IMR-90 (cell line): Measurements from ENCODE around the gene CYP2W1. TPM values are rescaled to one million over a fixed set of nuclear protein-coding genes. Genes with fewer than 3 reads are reported as not detected.

ENCODE experiments used
- ATAC-seq: fragments of 200-7000 bp; cut with Tn5 transposase; 2 replicates; pipeline ENCODE4 v1.9.1; 2020; ENCODE audit warnings: low read depth, mild to moderate bottlenecking, moderate library complexity
- BruUV-seq: library from RNA; stranded (reverse); fragments of 400-500 nt; replicated peaks from 2 replicates; lab custom pipeline; 2021; lab: Mats Ljungman, UMichigan
- CTCF ChIA-PET: fragments of 300-600 bp; formaldehyde crosslinking; extraction: SDS; loops from one replicate; lab custom pipeline; 2021; ENCODE audit warnings: antibody characterized with exemption; lab: Yijun Ruan, JAX
- POLR2A ChIA-PET: fragments of 300-600 bp; sonication (Branson Sonifier 250); formaldehyde crosslinking; loops from one replicate; lab custom pipeline; 2022; ENCODE audit warnings: antibody characterized with exemption; ENCODE audit not compliant: unreplicated experiment; lab: Charles Lee
- DNase-seq: peaks from one replicate; pipeline ENCODE4 v3.0.0; 2013
- H2AFZ ChIP-seq: replicated peaks from 2 replicates; pipeline ENCODE3; 2013; ENCODE audit warnings: low read length, mild to moderate bottlenecking; ENCODE audit not compliant: poor library complexity
- H2AK5ac ChIP-seq: 2 replicates; pipeline ENCODE4 v1.6.1; 2013; ENCODE audit warnings: low read depth, low read length, inconsistent platforms
- H2AK9ac ChIP-seq: replicated peaks from 2 replicates; pipeline ENCODE3; 2013; ENCODE audit warnings: mild to moderate bottlenecking, low read depth, low read length, moderate library complexity; ENCODE audit not compliant: poor library complexity
- H2BK120ac ChIP-seq: 2 replicates; pipeline ENCODE4 v1.6.1; 2013; ENCODE audit warnings: low read depth, low read length, inconsistent platforms
- H2BK15ac ChIP-seq: 3 replicates; pipeline ENCODE4 v1.6.1; 2013; ENCODE audit warnings: low read depth, low read length, inconsistent platforms
- H2BK20ac ChIP-seq: 2 replicates; pipeline ENCODE4 v1.6.1; 2013; ENCODE audit warnings: low read depth, mild to moderate bottlenecking, inconsistent platforms, low read length, moderate library complexity
- H2BK5ac ChIP-seq: 2 replicates; pipeline ENCODE4 v1.6.1; 2013; ENCODE audit warnings: mild to moderate bottlenecking, low read depth, low read length, inconsistent platforms; ENCODE audit not compliant: poor library complexity, severe bottlenecking
- H3K14ac ChIP-seq: replicated peaks from 2 replicates; pipeline ENCODE4 v1.6.1; 2013; ENCODE audit warnings: low read depth, low read length, inconsistent platforms
- H3K18ac ChIP-seq: 2 replicates; pipeline ENCODE4 v1.6.1; 2013; ENCODE audit warnings: low read depth, low read length, control low read depth
- H3K23ac ChIP-seq: 2 replicates; pipeline ENCODE4 v1.6.1; 2013; ENCODE audit warnings: low read depth, low read length, inconsistent platforms
- H3K27ac ChIP-seq: 2 replicates; pipeline ENCODE4 v1.5.1; 2013; ENCODE audit warnings: mild to moderate bottlenecking, control low read depth, low read length; ENCODE audit not compliant: insufficient read depth
- H3K27me3 ChIP-seq: 2 replicates; pipeline ENCODE4 v1.6.1; 2013; ENCODE audit warnings: low read length; ENCODE audit not compliant: control insufficient read depth, insufficient read depth
- H3K36me3 ChIP-seq: 2 replicates; pipeline ENCODE4 v1.6.1; 2013; ENCODE audit warnings: low read length, mixed read lengths; ENCODE audit not compliant: control insufficient read depth, insufficient read depth
- H3K4ac ChIP-seq: 2 replicates; pipeline ENCODE4 v1.6.1; 2013; ENCODE audit warnings: low read depth, low read length, inconsistent platforms
- H3K4me1 ChIP-seq: 2 replicates; pipeline ENCODE4 v1.6.1; 2013; ENCODE audit warnings: low read length, mixed read lengths; ENCODE audit not compliant: control insufficient read depth, insufficient read depth
- H3K4me2 ChIP-seq: 2 replicates; pipeline ENCODE4 v1.6.1; 2013; ENCODE audit warnings: low read depth, mild to moderate bottlenecking, control low read depth, low read length, moderate library complexity
- H3K4me3 ChIP-seq: 2 replicates; pipeline ENCODE4 v1.5.1; 2013; ENCODE audit warnings: low read depth, mild to moderate bottlenecking, control low read depth, low read length, moderate library complexity; ENCODE audit not compliant: insufficient read depth
- H3K56ac ChIP-seq: 2 replicates; pipeline ENCODE4 v1.6.1; 2013; ENCODE audit warnings: low read length, inconsistent platforms; ENCODE audit not compliant: insufficient read depth; ENCODE audit errors: extremely low read depth
- H3K79me1 ChIP-seq, 2 experiments: 2 replicates each; pipeline ENCODE4 v1.6.1; 2013; ENCODE audit warnings: low read length in 2 of 2, inconsistent platforms in 1 of 2, low read depth in 1 of 2
- H3K9ac ChIP-seq: 2 replicates; pipeline ENCODE4 v1.6.1; 2013; ENCODE audit warnings: low read depth, low read length, control low read depth
- H3K9me1 ChIP-seq: 2 replicates; pipeline ENCODE4 v1.6.1; 2013; ENCODE audit warnings: low read length, inconsistent platforms; ENCODE audit not compliant: insufficient read depth
- H3K9me3 ChIP-seq: 2 replicates; pipeline ENCODE4 v1.6.1; 2013; ENCODE audit warnings: low read length; ENCODE audit not compliant: control insufficient read depth, insufficient read depth
- H4K20me1 ChIP-seq: 2 replicates; pipeline ENCODE4 v1.6.1; 2013; ENCODE audit warnings: low read length, inconsistent platforms; ENCODE audit not compliant: insufficient read depth
- H4K5ac ChIP-seq: 2 replicates; pipeline ENCODE4 v1.6.1; 2013; ENCODE audit warnings: mild to moderate bottlenecking, low read depth, low read length, control low read depth
- H4K8ac ChIP-seq, 2 experiments: 2 replicates each; pipeline ENCODE4 v1.6.1; 2013; ENCODE audit warnings: low read depth in 2 of 2, low read length in 2 of 2, control low read depth in 1 of 2, inconsistent platforms in 1 of 2
- H4K91ac ChIP-seq: 2 replicates; pipeline ENCODE4 v1.6.1; 2013; ENCODE audit warnings: low read depth, low read length, inconsistent platforms; ENCODE audit not compliant: insufficient read depth
- BHLHE40 ChIP-seq: fragments of 150-350 bp; IDR thresholded peaks from 2 replicates; pipeline ENCODE4 v1.6.1; 2016; ENCODE audit warnings: mild to moderate bottlenecking, low read depth, low read length
- CEBPB ChIP-seq: IDR thresholded peaks from 2 replicates; pipeline ENCODE4 v1.6.1; 2012; ENCODE audit warnings: low read depth, low read length, improper control_type of control experiment
- CHD1 ChIP-seq: IDR thresholded peaks from 2 replicates; pipeline ENCODE4 v1.6.1; 2012; ENCODE audit warnings: low read depth, low read length, improper control_type of control experiment
- FOS ChIP-seq: fragments of 150-350 bp; IDR thresholded peaks from 2 replicates; pipeline ENCODE4 v1.6.1; 2016; ENCODE audit warnings: low read depth, low read length
- MAFK ChIP-seq: IDR thresholded peaks from 2 replicates; pipeline ENCODE4 v1.6.1; 2012; ENCODE audit warnings: low read depth, low read length, improper control_type of control experiment
- MAZ ChIP-seq: IDR thresholded peaks from 2 replicates; pipeline ENCODE4 v1.6.1; 2012; ENCODE audit warnings: low read depth, mild to moderate bottlenecking, low read length, improper control_type of control experiment, moderate library complexity, borderline replicate concordance
- MXI1 ChIP-seq: IDR thresholded peaks from 2 replicates; pipeline ENCODE4 v1.6.1; 2012; ENCODE audit warnings: low read depth, mild to moderate bottlenecking, low read length, moderate library complexity, borderline replicate concordance
- NFE2L2 ChIP-seq: fragments of 150-350 bp; IDR thresholded peaks from 2 replicates; pipeline ENCODE4 v1.6.1; 2016; ENCODE audit warnings: low read depth, mild to moderate bottlenecking, low read length
- POLR2A ChIP-seq: IDR thresholded peaks from 2 replicates; pipeline ENCODE4 v1.6.1; 2012; ENCODE audit warnings: mild to moderate bottlenecking, low read depth, low read length
- RAD21 ChIP-seq: IDR thresholded peaks from 2 replicates; pipeline ENCODE4 v1.6.1; 2012; ENCODE audit warnings: low read length, improper control_type of control experiment
- RCOR1 ChIP-seq: IDR thresholded peaks from 2 replicates; pipeline ENCODE4 v1.6.1; 2012; ENCODE audit warnings: mild to moderate bottlenecking, low read length, improper control_type of control experiment; ENCODE audit not compliant: insufficient replicate concordance
- RFX5 ChIP-seq: IDR thresholded peaks from 2 replicates; pipeline ENCODE4 v1.8.0; 2012; ENCODE audit warnings: low read depth, mild to moderate bottlenecking, low read length, moderate library complexity
- SMC3 ChIP-seq: fragments of 150-350 bp; IDR thresholded peaks from 2 replicates; pipeline ENCODE4 v1.6.1; 2016; ENCODE audit warnings: low read depth, mild to moderate bottlenecking, antibody characterized with exemption, low read length, moderate library complexity
- WGBS, 2 experiments: methylation state at CpG; one replicate each; pipeline versions ENCODE4 v1.1.5 to v1.1.7; 2013; ENCODE audit warnings: missing lambda C conversion rate in 2 of 2; ENCODE audit not compliant: insufficient read length in 1 of 2; ENCODE audit errors: extremely low coverage in 2 of 2; 5-methylcytosine and 5-hydroxymethylcytosine counted together
- dilution Hi-C: fragments of 300-500 bp; cut with HindIII; formaldehyde crosslinking; loops from one replicate; pipeline ENCODE4 v1.14.3; 2018; ENCODE audit warnings: low sequenced_read_pairs; ENCODE audit not compliant: unreplicated experiment
- in situ Hi-C: fragments of 300-500 bp; cut with MboI; formaldehyde crosslinking; loops from 3 replicates; pipeline ENCODE4 v1.14.3; 2019; ENCODE audit warnings: low sequenced_read_pairs, inconsistent platforms, mixed read lengths
- intact Hi-C: fragments of 100-400 bp; cut with micrococcal nuclease; formaldehyde crosslinking; loops from 2 replicates; pipeline ENCODE4 v1.10.0; 2022
- polyA plus RNA-seq, 3 experiments: library from polyadenylated mRNA; depleted of rRNA; stranded (reverse); fragments of >200 nt; gene quantifications; 2 replicates each; pipeline ENCODE4 v1.2.3, GENCODE V29; 2012; ENCODE audit warnings: low replicate concordance in 1 of 3
- total RNA-seq: library from RNA; depleted of rRNA; stranded (reverse); fragments of >200 nt; gene quantifications from 2 replicates; pipeline ENCODE4 v1.2.3, GENCODE V29; 2012
- TF ChIP-seq, protein P1 (sequence below): fragments of 150-350 bp; IDR thresholded peaks from 2 replicates; pipeline ENCODE4 v1.6.1; 2016; ENCODE audit warnings: low read depth, mild to moderate bottlenecking, low read length, moderate library complexity, borderline replicate concordance
- TF ChIP-seq, protein P2 (sequence below): fragments of 150-350 bp; IDR thresholded peaks from 2 replicates; pipeline ENCODE4 v1.6.1; 2017; ENCODE audit warnings: mild to moderate bottlenecking, antibody characterized with exemption, low read length, low read depth
- TF ChIP-seq, protein P3 (sequence below): conservative IDR thresholded peaks from 2 replicates; pipeline ENCODE4 v1.5.1; 2012; ENCODE audit warnings: mild to moderate bottlenecking, low read depth, low read length, improper control_type of control experiment

CYP2W1 gene
- total and polyA plus RNA-seq, 2 of the 4 experiments (the other 2 are of a cell fraction), result not detected

GRCh38 chr7:951881-952547 lies 31.0 kb upstream of the CYP2W1 start:
- Histone ChIP-seq H2BK20ac (no peak overlapping the region), H3K9me3 (no peaks in the 10 kb centered on the region), H3K27me3 (peaks cover 16% of the 10 kb centered on the region; the same call in 1 of the 2 replicates), H3K9me1 (no peaks in the 10 kb centered on the region), H3K18ac (no peak overlapping the region), H3K14ac (no peak overlapping the region), H3K27ac (no peak overlapping the region), H2BK15ac (no peak overlapping the region), H2AK9ac (peak overlapping the region; percentile 39), H3K9ac (no peak overlapping the region), H3K4ac (no peak overlapping the region), H3K4me3 (no peak overlapping the region), H4K91ac (no peak overlapping the region), H3K56ac (no peak overlapping the region), H3K4me2 (no peak overlapping the region), H2BK120ac (no peak overlapping the region), H4K20me1 (peaks cover 3% of the 10 kb centered on the region; the same call in 1 of the 2 replicates), H2AK5ac (no peak overlapping the region), H4K8ac (no peak overlapping the region), H3K79me1 (no peaks in the 10 kb centered on the region; a peak in 1 of 4 replicates), H3K23ac (no peak overlapping the region), H3K4me1 (no peaks in the 10 kb centered on the region; the same call in 1 of the 2 replicates), H3K36me3 (no peaks in the 10 kb centered on the region), H2AFZ (peak overlapping the region; percentile 21), H4K5ac (no peak overlapping the region), H2BK5ac (no peak overlapping the region)
- WGBS, 2 experiments, result 56% methylated on average over 4 of the region's 21 CpGs; no CpG with 5 or more reads in 1 of the 2 experiments
- no peak for ATAC-seq
- DNase-seq, result no peak
- dilution Hi-C loops, result no loop called here
- POLR2A ChIA-PET, result no interaction called here
- in situ Hi-C loops, result no loop called here
- intact Hi-C loops, result loop anchor here (5.0 kb wide), 1 partner anchor 165 kb away; no protein-coding TSS in a partner anchor
- BruUV-seq, result no TSS peak
- CTCF ChIA-PET, result no interaction called here
- TF ChIP-seq RCOR1, result no peak
- no peak for TF ChIP-seq POLR2A
- no peak for TF ChIP-seq MAZ
- TF ChIP-seq FOS, result no peak
- TF ChIP-seq MXI1, result no peak
- no peak for TF ChIP-seq SMC3
- TF ChIP-seq, protein P1, sequence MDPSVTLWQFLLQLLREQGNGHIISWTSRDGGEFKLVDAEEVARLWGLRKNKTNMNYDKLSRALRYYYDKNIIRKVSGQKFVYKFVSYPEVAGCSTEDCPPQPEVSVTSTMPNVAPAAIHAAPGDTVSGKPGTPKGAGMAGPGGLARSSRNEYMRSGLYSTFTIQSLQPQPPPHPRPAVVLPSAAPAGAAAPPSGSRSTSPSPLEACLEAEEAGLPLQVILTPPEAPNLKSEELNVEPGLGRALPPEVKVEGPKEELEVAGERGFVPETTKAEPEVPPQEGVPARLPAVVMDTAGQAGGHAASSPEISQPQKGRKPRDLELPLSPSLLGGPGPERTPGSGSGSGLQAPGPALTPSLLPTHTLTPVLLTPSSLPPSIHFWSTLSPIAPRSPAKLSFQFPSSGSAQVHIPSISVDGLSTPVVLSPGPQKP, result no peak
- no peak for TF ChIP-seq BHLHE40
- TF ChIP-seq MAFK, result no peak
- no peak for TF ChIP-seq RAD21
- no peak for TF ChIP-seq RFX5
- no peak for TF ChIP-seq CHD1
- TF ChIP-seq NFE2L2, result no peak
- TF ChIP-seq, protein P2, sequence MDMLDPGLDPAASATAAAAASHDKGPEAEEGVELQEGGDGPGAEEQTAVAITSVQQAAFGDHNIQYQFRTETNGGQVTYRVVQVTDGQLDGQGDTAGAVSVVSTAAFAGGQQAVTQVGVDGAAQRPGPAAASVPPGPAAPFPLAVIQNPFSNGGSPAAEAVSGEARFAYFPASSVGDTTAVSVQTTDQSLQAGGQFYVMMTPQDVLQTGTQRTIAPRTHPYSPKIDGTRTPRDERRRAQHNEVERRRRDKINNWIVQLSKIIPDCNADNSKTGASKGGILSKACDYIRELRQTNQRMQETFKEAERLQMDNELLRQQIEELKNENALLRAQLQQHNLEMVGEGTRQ, result no peak
- TF ChIP-seq, protein P3, sequence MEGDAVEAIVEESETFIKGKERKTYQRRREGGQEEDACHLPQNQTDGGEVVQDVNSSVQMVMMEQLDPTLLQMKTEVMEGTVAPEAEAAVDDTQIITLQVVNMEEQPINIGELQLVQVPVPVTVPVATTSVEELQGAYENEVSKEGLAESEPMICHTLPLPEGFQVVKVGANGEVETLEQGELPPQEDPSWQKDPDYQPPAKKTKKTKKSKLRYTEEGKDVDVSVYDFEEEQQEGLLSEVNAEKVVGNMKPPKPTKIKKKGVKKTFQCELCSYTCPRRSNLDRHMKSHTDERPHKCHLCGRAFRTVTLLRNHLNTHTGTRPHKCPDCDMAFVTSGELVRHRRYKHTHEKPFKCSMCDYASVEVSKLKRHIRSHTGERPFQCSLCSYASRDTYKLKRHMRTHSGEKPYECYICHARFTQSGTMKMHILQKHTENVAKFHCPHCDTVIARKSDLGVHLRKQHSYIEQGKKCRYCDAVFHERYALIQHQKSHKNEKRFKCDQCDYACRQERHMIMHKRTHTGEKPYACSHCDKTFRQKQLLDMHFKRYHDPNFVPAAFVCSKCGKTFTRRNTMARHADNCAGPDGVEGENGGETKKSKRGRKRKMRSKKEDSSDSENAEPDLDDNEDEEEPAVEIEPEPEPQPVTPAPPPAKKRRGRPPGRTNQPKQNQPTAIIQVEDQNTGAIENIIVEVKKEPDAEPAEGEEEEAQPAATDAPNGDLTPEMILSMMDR, result no peak
- no peak for TF ChIP-seq CEBPB
